ENCODE results near the gene ABHD16A.

The ABHD16A gene

DNA sequence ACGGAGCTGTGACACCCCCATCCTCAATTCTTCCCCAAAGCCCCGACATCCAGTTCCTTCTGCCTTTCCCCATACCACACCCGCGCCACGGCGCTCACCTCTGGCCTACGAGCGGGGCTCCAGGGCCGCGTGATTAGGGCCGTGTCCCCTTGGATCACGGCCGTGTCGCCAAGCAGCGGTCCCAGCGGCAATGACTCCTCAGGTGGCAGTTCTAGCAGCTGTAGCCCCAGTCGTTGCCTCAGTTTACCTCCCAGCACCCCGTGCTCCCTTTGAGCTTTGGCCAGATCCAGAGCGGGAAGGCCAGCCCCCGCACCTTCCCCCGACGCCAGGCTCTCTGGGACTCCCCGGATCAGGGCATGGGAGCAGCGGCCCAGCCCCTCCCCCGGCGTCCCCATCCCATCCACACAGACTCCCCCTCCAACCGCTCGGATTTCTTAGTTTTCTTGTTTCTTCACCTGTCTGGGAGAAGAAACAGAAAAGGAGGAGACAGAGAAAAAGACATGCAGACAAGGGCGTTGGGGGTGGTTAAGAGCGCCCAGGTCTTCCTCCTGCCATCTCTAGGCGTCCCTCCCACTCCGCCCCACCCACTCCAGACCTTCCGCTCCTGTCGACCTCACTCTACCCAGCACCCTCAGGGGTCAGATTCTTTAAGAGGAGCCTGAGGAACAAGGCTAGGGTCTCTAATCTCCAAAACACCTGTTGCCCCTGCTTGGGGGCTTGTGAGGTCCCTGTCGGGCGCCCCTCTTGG, 25.8 kb upstream of the ABHD16A start, which contains the start of gene DDAH2:
TSS of gene DDAH2 (minus strand) at position 533 of the 748 bp plus-strand sequence. CDS start at position 395, 138 bp downstream.
- Histone ChIP-seq H3K36me3 (ENCODE audit: low read depth) (peaks cover 38% of the 10 kb centered on the region), H3K27ac (ENCODE audit: poor library complexity, severe bottlenecking) (peak within 1 kb of the TSS; percentile 63), H3K4me3 (ENCODE audit: severe bottlenecking) (peak within 1 kb of the TSS; percentile 66), H3K4me1 (ENCODE audit: insufficient read depth, poor library complexity, severe bottlenecking) (peaks cover 6% of the 10 kb centered on the region), H3K9me3 (ENCODE audit: severe bottlenecking) (no peaks in the 10 kb centered on the region), H3K27me3 (ENCODE audit: insufficient read depth, poor library complexity, severe bottlenecking) (no peaks in the 10 kb centered on the region)
- no peak for TF ChIP-seq CTCF (IDR thresholded peaks at IDR 0.05; ENCODE audit: poor library complexity, severe bottlenecking)
- ATAC-seq (ENCODE audit: low read depth): peak; percentile 29
- no peak for DNase-seq (ENCODE audit: low spot score)

GRCh38 chr6:31727717-31728671, 24.9 kb upstream of the ABHD16A start:
- Histone ChIP-seq H3K4me3 (ENCODE audit: severe bottlenecking) (no peak overlapping the region), H3K27ac (ENCODE audit: poor library complexity, severe bottlenecking) (no peak overlapping the region), H3K4me1 (ENCODE audit: insufficient read depth, poor library complexity, severe bottlenecking) (peaks cover 3% of the 10 kb centered on the region), H3K27me3 (ENCODE audit: insufficient read depth, poor library complexity, severe bottlenecking) (no peaks in the 10 kb centered on the region), H3K36me3 (ENCODE audit: low read depth) (peaks cover 28% of the 10 kb centered on the region), H3K9me3 (ENCODE audit: severe bottlenecking) (no peaks in the 10 kb centered on the region)
- no peak for TF ChIP-seq CTCF (IDR thresholded peaks at IDR 0.05; ENCODE audit: poor library complexity, severe bottlenecking)
- DNase-seq (ENCODE audit: low spot score) (no peak), ATAC-seq (ENCODE audit: low read depth) (no peak)

GRCh38 chr6:31727034-31727716, 24.1 kb upstream of the ABHD16A start:
- DNase-seq (ENCODE audit: low spot score) (no peak), ATAC-seq (ENCODE audit: low read depth) (no peak)
- H3K9me3 ChIP-seq (ENCODE audit: severe bottlenecking): no peaks in the 10 kb centered on the region
- H3K36me3 ChIP-seq (ENCODE audit: low read depth): peaks cover 20% of the 10 kb centered on the region
- H3K4me1 ChIP-seq (ENCODE audit: insufficient read depth, poor library complexity, severe bottlenecking): peaks cover 3% of the 10 kb centered on the region
- no peak overlapping the region for H3K27ac ChIP-seq (ENCODE audit: poor library complexity, severe bottlenecking)
- H3K4me3 ChIP-seq (ENCODE audit: severe bottlenecking): no peak overlapping the region
- no peaks in the 10 kb centered on the region for H3K27me3 ChIP-seq (ENCODE audit: insufficient read depth, poor library complexity, severe bottlenecking)
- TF ChIP-seq CTCF (IDR thresholded peaks at IDR 0.05; ENCODE audit: poor library complexity, severe bottlenecking): no peak

- DNase-seq (ENCODE audit: low spot score) (no peak), ATAC-seq (ENCODE audit: low read depth) (no peak)
- H3K4me1 ChIP-seq (ENCODE audit: insufficient read depth, poor library complexity, severe bottlenecking): peaks cover 3% of the 10 kb centered on the region
- no peak overlapping the region for H3K4me3 ChIP-seq (ENCODE audit: severe bottlenecking)
- no peaks in the 10 kb centered on the region for H3K9me3 ChIP-seq (ENCODE audit: severe bottlenecking)
- H3K36me3 ChIP-seq (ENCODE audit: low read depth): peaks cover 6% of the 10 kb centered on the region
- no peaks in the 10 kb centered on the region for H3K27me3 ChIP-seq (ENCODE audit: insufficient read depth, poor library complexity, severe bottlenecking)
- no peak overlapping the region for H3K27ac ChIP-seq (ENCODE audit: poor library complexity, severe bottlenecking)
- TF ChIP-seq CTCF (IDR thresholded peaks at IDR 0.05; ENCODE audit: poor library complexity, severe bottlenecking): no peak
Measured at GRCh38 chr6:31725502-31726350, 22.6 kb upstream of the ABHD16A start.
